CD4-positive, alpha-beta T cell treated with Interleukin-4 for 1 hour (primary cell): Measurements from ENCODE around the gene TICAM2.
"Not testable (repeated sequence)": the region's sequence is repeated elsewhere in the genome, so short reads cannot be mapped to it uniquely, and the experiment has no call there.

Experiments
- DNase-seq, 2 donors: peaks; one replicate each; pipeline ENCODE4 v3.0.0-alpha.2; 2020 to 2022

Gene TICAM2, protein sequence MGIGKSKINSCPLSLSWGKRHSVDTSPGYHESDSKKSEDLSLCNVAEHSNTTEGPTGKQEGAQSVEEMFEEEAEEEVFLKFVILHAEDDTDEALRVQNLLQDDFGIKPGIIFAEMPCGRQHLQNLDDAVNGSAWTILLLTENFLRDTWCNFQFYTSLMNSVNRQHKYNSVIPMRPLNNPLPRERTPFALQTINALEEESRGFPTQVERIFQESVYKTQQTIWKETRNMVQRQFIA

DNA sequence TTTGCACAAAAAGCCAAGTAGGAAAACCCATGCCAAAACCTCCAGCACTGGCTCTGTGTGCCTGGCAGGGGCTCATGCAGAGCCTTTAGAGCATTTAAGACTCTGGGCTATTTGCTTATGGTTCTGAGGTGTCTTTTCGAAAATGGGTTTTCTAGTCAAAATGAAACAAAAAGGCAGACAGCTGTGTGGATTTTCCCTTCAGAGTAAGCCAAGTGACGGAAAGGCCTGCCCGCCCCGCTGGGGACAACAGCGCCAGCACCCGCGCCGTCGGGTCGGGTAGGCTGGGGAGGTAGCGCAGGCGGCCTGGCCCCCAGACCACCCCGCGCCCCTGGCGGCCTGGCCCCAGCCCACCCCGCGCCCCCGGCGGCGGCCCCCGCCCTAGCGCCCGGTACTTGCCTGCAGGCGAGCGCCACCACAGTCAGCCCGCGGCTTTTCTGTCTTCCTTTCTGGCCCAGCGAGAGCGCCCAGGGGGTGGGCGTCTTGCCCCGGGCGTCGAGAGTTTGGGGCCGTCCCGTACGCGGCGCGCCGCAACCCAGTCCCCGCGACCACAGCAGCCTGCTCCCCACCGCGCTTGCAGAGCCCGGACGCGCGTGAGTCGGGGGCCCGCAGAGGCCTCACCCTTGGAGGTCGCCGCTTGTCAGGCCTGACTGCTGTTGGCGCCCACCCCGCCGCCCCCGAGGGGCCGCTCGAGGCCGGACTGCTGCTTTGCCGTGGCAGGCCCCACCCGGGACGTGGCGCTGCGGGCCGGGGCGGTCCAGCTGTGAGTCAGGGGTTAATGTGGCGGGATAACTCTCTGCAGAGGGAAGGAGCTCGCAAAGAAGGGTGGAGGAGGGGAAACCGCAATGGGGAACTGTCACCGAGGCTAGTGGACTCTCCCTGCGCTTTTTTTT lies at the start of gene TICAM2:
Gene TICAM2 (minus strand): TSS at position 779 of the 890 bp plus-strand sequence. CDS start 21,223 bp downstream, outside the sequence.
- peak; percentile 61 to 63 for DNase-seq

DNA sequence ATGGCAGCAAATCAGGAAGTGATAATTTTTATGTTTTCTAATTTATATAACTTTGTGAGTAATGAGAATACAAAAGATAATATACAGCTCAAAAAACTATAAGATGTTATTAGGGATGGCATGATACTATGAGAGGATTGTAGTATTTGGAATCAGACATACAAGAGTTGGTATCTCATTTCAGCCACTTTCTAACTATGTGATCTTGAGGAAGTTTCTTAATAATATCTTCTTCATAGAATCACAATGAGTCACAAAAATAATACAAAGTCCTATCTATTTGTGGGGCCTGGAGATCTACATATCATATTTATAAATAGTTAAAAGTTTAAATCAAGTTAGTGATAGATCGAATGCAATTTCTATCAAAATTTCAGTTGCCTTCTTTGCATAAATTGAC lies 47.3 kb upstream of the TICAM2 start:
- no peak for DNase-seq

DNA sequence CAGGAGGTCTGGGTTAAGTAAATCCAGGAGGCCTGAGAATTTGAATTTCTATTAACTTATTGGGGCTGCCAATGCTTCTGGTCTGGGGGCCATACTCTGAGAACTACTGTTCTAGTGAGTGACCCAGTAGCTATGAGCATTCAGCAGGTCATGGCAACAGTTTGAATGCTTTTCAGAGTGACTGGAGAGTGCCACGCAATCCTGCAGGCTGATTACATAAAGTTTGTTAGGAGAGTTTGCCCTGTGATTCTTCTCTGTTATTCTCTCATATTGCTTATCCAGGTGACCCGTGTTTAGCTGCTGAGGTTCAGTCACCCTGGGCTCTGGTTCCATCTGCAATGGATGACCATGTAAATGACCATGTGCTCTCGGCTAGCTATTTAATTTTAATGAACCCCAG lies 45.8 kb upstream of the TICAM2 start:
- no peak for DNase-seq

DNA sequence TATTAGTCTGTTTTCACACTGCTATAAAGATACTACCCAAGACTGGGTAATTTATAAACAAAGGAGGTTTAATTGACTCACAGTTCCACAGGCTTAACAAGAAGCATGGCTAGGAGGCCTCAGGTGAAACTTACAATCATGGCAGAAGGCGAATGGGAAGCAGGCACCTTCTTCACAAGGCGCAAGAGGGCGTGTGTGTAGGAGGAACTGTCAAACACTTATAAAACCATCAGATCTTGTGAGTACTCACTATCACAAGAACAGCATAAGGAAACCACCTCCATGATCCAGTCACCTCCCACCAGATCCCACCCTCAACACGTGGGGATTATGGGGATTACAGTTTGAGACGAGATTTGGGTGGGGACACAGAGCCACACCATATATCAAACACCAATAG lies 43.1 kb upstream of the TICAM2 start:
- DNase-seq = not testable (repeated sequence)

DNA sequence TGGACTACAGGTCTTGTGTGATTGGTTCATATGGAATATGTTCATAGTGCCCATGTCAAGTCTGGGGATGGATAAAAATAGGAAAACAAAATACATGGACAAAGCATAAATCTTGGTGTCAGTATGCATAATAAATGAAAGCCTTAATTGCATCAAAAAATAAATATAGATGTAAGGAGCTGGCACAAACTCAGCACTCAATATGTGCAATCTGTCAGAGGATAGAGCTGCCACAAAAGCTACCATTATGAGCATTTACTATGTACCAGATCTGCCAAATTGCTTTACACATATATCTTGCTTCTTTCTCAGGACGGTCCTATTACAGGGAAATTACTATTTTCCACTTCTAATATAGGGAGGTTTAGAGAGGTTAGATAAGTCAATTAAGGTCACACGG lies 41.8 kb upstream of the TICAM2 start:
- DNase-seq = no peak

DNA sequence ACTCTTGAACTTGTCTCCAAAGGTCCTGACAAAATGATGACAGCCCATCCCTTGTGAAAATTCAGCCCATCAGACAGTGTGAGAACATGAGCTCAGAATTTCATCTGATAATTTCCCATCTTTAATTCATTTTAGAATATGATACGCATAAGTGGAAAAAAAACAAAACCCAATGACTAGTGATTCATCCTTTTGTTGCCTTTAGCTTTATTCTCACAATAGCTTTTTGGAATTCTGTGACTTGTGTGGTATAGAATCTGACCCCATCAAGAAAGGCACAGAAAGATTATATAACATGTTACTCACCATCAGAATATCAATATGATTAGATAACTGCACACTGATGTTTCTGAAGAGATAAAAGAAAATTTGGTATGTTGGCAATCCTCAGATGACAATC lies 39.7 kb upstream of the TICAM2 start:
- no peak for DNase-seq

DNA sequence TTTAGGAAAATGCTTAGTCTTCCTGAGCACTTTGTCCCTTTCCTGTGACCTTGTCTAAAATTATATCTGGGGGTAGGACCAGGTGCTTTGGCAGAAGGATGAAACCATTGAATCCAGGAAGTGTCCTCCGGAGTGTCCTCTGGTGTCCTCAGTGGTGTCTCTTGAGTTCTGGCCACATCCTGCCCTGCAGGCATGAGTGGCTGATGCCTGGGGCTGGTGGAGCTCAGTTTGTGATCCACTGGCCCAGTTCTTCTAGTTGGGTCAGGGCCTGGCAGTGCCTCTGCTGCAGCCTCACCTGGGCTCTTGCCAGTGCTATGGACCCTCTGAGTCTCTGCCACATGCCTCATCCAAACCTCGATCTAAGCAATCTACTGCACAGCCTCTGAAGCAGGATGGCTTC lies 38.0 kb upstream of the TICAM2 start:
- DNase-seq = no peak

DNA sequence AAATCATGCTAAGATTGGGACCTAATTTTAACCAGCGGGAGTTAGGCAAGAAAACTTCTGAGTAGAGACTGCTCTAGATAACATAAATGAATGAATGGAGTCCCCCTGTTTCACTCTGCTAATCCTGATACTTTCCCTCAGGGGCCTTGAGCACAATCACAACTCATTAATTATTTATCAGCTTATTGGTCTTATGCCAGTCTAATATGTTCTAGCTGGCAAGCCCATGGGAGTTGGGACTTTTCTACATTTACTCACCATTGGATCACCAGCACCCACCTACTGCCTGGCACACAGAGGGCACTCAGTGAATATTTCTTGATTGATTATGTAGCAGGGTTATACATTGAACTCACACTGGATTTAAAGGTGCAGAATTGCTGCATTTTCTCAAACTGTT lies 37.1 kb upstream of the TICAM2 start:
- DNase-seq = no peak

DNA sequence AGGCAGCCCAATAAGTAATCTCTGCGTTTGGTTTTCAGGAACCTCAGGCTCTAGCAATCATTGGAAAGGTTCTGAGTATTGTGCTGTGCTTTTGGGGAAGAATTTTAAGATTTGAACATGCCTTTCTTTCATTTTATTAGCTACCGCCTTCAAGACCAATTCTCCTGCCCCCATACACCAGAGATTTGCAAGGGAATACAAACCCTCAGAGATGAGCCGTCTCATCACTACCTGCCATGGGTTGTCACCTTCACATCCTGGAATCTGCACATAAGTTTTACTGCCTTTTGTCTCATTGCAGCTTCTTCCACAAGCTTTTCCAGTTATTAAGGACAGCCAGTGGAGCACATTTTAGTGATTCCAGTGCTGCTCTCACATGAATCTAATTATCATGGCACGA lies 35.2 kb upstream of the TICAM2 start:
- no peak for DNase-seq

DNA sequence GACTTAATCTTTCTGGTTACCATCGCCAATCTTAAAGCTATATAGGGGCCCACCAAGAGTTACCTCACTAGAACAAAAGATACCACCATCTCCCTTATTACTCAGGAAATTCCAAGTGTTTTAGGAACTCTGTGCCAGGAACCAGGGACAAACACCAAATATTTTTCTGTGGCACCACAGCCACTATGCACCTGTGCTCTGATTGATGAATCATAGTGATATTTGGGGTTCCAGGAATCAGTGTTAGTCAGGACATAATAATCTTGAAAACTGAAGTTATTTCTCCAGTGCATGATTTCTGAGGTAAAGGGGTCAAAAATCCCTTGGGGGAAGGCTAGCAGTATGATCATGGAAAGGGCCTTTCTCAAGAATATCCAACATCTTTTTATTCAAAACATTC lies 33.7 kb upstream of the TICAM2 start:
- DNase-seq = no peak

DNA sequence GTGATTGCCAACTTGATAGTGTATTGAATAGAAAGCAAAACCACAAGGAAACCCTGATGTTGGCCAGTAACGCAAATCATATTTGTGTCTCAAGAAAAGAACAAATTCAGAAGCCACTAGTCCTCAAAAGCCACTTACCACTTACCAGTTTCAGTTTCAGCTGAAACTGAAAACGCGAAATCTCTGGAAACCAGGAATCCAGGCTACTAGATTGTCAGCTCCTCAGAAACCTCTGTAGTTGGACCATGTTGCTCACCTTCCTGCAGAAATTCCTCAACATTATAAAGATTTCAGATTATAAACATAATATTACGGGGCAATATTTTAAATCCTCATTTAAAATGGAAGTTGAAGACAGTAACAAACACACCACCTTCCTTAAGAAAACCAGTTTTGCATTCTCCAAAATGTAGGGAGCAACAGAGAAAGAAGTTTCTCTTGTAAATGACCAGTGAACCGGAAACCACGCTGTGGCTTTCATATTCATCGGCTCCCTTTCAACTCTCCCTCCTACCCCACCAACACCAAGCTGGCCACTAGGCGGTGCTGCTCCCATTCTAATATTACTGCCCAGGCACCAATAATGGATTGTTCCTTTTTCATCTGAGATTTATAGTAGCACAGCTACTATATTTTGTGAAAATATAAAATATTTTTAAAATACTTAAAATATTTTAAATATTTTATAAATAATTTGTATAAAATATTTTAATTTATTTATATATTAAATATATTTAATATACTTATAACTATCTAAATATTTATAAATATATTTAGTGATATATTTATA lies 32.3 kb upstream of the TICAM2 start:
- peak; percentile 85 to 86 for DNase-seq

DNA sequence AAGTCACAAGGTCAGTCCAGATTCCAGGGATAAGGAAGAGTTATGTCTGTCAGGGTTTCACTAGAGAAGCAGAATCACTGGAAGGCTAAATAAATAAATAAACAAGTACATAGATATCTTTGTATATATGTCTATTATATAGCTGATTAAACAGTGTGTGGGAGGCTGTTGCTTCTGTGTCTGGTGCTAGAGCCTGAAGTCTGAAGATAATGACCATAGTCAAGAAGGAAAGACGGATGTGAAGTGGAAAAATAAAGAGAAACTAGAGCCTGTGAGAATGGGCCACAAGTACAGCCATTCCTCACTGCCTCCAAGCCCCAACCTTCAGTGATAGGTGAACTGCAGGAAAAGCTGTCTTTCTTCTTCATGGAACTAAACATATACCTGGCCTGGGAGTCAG lies 27.6 kb upstream of the TICAM2 start:
- DNase-seq = no peak

DNA sequence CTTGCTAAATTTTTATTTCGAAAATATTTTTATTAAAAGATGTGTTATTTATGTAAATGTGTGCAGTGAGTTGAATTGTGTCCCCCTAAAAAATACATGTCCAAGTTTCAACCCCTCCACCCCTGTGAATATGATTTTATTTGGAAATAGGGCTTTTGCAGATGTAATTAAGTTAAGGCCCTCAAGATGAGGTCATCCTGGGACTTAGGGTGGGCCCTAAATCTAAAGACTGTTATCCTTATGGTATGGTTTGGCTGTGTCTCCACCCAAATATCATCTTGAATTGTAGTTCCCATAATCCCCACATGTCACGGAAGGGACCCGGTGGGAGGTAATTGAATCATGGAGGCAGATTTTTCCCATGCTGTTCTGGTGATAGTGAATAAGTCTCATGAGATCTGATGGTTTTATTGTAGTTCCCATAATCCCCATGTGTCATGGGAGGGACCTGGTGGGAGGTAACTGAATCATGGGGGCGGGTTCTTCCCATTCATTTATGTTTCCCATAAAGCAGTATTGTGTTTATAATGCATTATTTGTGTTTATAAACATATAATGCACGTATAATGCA lies 25.1 kb upstream of the TICAM2 start:
- no peak for DNase-seq

DNA sequence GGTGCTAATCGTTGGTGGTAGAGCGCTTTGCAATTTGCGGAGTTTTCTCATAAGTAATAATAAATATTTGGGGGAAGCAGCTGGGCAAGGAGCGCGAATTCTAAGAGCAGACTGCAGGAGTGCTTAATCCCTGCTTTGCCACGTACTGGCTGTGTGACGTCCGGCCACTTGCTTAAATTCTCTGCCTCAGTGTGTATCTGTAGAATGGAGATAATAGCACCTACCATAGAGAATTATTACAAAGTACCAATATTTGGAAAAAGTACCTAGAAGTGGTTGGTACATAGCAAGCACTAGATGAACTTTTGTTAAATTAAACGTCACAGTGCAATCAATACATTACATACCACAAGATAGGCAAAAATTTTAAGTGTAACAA lies 24.2 kb upstream of the TICAM2 start:
- no peak for DNase-seq

DNA sequence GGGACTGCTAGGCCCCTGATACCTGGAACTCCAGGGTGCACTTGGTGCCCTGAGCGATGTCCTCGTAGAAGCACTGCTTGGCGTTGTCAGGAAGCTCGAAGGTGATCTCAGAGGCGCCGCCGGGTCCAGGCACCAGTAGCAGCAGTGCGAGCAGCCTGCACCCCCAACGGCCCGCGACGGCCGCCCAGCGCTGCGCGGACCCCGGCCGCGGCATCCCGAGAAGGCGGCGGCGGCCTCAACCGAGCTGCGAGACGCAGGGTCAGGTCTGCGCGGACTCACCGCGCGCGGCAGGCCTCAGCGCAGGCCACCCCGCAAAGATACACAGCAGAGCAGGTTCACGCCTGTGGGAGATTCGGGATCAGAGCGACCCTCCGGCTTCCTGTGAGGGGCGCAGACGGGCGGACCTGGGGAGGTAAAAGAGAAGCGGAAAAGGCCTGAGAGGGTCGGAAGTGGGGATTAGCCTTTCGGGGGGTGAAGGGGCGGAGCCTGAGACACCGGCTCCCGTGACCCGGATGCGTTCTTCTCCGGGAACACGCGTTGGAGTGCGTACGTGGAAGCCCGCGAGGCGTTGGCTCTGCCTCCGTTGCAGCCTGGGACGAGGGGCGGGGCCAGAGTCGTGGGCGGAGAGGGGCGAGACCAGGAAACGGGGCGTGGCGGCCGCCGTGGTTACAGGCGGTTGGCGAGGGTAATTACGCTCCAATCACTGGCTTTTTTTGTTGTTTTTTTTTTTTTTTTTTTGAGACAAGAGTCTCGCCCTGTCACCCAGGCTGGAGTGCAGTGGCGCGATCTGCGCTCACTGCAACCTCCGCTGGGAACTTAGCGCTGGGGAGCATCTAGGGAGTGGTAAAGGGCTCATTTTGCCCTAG lies 23.5 kb upstream of the TICAM2 start, which contains the start of gene TMED7:
Gene TMED7 (minus strand): TSS at position 458 of the 866 bp plus-strand sequence. CDS start 244 bp downstream, at position 214.
- DNase-seq = peak; percentile 99

DNA sequence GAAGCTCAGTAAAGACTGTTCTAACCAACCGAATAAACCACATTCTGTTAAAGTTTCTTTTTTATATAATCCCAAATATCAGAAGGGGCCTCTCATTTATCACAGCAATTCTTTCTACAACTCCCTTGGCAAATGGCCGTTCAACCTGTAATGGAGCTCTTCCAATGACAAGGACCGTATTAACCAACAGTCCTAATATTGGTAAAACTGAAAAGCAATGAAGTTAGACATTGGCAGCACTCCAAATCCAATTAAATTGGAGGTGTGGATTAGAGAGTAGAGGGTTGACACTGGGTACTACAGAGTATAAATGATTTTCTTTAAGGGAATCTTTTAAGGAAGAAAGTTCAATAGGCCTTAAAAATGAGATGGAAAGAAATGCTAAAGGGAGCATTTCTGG lies 22.7 kb upstream of the TICAM2 start:
- DNase-seq = peak in 1 of 2 donors; percentile 17

DNA sequence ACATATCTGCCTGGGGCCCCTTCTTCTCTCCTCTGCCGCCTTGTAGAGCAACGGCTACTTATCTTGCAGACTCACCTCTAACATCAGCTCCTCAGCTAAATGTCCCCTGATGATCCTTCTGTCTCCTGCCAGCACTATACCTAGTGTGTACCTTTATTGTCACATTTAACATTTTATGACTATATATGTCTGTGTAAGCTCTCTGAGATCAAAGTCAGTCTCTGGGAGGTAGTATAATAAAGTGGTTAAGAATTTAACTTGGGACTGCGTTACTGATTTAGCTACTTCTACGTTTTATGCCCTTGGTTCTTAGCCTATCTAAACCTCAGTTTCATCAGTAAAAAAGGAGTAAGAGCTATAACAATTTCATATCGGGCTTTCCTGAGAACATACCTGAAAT lies 21.4 kb upstream of the TICAM2 start:
- DNase-seq = no peak

DNA sequence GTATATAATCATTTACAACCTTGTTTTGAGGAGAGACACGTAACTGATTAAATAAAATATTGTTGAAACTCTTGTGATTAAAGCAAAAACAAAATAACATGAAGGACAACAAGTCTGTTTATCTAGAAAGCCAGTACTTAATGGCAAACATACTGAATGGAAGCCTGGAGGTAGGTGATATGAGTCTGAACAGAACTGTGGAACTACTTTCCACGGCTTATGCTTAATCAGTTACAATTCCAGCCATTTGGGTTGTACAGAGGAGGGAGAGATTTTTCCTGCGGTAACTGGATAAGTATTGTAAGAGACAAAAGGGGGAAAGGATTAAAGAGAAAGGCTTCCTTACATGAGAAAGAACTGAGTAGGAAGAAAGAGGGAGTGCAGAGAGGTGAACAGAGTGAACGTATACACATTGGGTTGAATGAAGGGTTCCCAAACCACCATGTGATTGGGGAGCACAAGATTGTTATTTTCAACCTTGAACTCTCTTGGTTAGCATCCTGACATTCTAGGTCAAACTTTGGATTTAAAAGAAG lies 19.2 kb upstream of the TICAM2 start:
- no peak for DNase-seq

DNA sequence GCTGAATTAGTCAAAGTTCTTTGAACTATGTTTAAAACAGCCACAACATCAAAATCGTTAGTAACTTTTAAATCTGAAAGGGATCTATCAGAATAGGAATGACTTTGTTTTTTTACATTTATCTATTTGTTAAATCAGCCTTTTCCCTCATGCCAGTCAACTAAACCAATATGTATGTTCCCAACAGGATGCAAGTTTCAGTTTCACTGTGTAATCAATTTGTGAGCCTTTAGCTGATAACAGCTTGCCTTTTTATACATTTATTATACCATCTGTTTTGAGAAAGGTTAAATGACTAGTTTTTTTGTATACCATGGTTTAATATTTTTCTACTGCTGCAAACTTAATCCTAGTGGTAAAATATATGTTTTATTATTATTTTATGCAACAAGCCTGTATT lies 14.6 kb upstream of the TICAM2 start:
- DNase-seq = no peak

DNA sequence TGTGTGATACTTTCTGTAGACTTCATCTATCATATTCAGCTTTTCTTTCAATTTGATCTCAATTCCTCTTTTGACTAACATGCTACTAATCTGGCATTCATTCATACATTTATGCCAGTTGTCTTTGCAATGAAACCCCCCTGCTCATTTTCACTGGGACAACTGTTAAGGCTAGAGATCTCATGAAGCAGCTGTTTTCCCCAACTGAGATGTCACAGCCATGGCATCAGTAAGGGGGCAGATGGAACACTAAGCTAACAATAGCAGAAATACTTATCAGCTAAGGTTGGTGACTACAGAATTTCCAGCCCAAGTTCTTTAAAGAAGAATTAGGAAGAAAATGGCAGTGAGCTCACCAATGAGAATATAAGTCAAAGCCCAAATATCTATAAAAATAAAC lies 14.2 kb upstream of the TICAM2 start:
- DNase-seq = no peak

DNA sequence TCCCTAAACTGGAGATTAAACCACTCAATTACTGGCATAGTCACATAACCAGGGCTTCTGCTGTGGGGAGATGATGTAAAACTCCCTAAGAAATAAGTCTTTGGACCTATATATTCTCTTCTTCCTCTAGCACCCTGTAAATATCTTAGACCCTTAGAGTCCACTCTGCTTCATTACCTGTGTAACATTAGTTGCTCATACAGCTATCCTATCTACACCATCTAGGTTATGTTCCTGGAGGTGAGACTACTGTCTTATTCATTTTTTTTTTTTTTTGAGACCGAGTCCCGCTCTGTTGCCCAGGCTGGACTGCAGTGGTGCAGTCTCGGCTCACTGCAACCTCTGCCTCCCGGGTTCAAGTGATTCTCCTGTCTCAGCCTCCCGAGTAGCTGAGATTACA lies 9.6 kb upstream of the TICAM2 start:
- DNase-seq = no peak

DNA sequence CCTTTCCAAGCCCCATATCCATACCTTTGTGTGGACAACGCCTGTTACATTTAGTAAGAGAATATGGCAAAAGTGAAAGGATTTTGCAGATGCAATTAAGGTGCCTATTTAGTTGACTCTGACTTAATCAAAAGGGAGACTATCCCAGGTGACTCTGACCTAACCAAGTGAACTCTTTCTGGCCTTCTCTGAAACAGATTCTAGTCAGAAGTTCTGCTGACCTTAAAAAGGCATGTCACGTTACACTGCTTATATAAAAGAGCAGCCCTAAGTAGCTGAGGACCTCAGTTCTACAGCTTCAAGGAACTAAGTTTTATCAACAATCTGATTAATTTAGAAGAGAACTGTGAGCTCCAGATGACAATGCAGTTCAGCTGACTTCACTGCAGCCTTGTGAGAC lies 5.7 kb upstream of the TICAM2 start:
- DNase-seq = no peak
